Lung (tissue), 12 donors: ENCODE measurements around the gene OTOP3. TPM values are rescaled to one million over a fixed set of nuclear protein-coding genes. Genes with fewer than 3 reads are reported as not detected.

Experiments used
- ATAC-seq: fragments of 200-7000 bp; cut with Tn5 transposase; one replicate; pipeline ENCODE4 v1.9.1; 2020; ENCODE audit warnings: moderate number of reproducible peaks; ENCODE audit not compliant: insufficient read depth, low FRiP score
- DNase-seq, 3 donors: peaks; one replicate each; pipeline ENCODE4 v3.0.0-alpha.2; 2013 to 2017
- H3K27ac ChIP-seq, 2 donors: one replicate each; pipeline ENCODE4 v1.5.1; 2013; ENCODE audit warnings: mild to moderate bottlenecking in 2 of 2, moderate library complexity in 2 of 2, control low read depth in 1 of 2, inconsistent platforms in 1 of 2, low read depth in 1 of 2, low read length in 1 of 2
- H3K27me3 ChIP-seq, 3 donors: one replicate each; pipeline ENCODE4 v1.5.1; 2013; ENCODE audit warnings: low read length in 2 of 3; ENCODE audit not compliant: control insufficient read depth in 3 of 3, insufficient read depth in 3 of 3
- H3K36me3 ChIP-seq, 4 donors: one replicate each; pipeline ENCODE4 v1.5.1; 2013; ENCODE audit warnings: low read length in 4 of 4, mild to moderate bottlenecking in 1 of 4, moderate library complexity in 1 of 4; ENCODE audit not compliant: control insufficient read depth in 4 of 4, insufficient read depth in 4 of 4
- H3K4me1 ChIP-seq, 5 donors: one replicate each; pipeline ENCODE4 v1.5.1; 2013; ENCODE audit warnings: low read length in 5 of 5, mild to moderate bottlenecking in 2 of 5, moderate library complexity in 1 of 5; ENCODE audit not compliant: control insufficient read depth in 5 of 5, insufficient read depth in 5 of 5
- H3K4me3 ChIP-seq: one replicate; pipeline ENCODE4 v1.5.1; 2013; ENCODE audit warnings: mild to moderate bottlenecking, control low read depth, moderate library complexity
- H3K9ac ChIP-seq, 2 donors: one replicate each; pipeline ENCODE4 v1.5.1; 2013; ENCODE audit warnings: low read length in 2 of 2, control low read depth in 1 of 2; ENCODE audit not compliant: insufficient read depth in 1 of 2
- H3K9me3 ChIP-seq, 4 donors: one replicate each; pipeline ENCODE4 v1.5.1; 2013; ENCODE audit warnings: low read length in 3 of 4, mild to moderate bottlenecking in 1 of 4, moderate library complexity in 1 of 4; ENCODE audit not compliant: control insufficient read depth in 4 of 4, insufficient read depth in 3 of 4
- CTCF ChIP-seq: IDR thresholded peaks from 2 replicates; pipeline ENCODE4 v1.5.1; 2012; ENCODE audit warnings: mild to moderate bottlenecking; ENCODE audit errors: control extremely low read depth, extremely low read depth
- WGBS, 2 donors: extraction: QIAGEN DNeasy Blood & Tissue Kit; methylation state at CpG; one replicate each; pipeline ENCODE4 v1.1.7; 2013; 5-methylcytosine and 5-hydroxymethylcytosine counted together
- polyA plus RNA-seq, 2 donors: library from polyadenylated mRNA; stranded (reverse); fragments of 200-250 nt; gene quantifications; one replicate each; pipeline ENCODE4 v1.2.1, GENCODE V29; 2013
- total RNA-seq, 2 donors: library from RNA; depleted of rRNA in 1 of 2; stranded (reverse); fragments of >200 nt in 1 of 2; gene quantifications; one replicate each; pipeline ENCODE4 v1.2.1, GENCODE V29; 2014 to 2021
- donor health status: control.
- donor health status: control.
- donor health status: Bipolar disorder and iron deficiency.
- donor health status: healthy.
- donor health status: DM: yes; HTN: yes; CAD: no.

The OTOP3 gene
- total and polyA plus RNA-seq, 4 donors, result not detected

GRCh38 chr17:74930535-74931036 lies 5.1 kb upstream of the OTOP3 start:
- TF ChIP-seq CTCF, result no peak
- 91 to 93% methylated on average over 24 of the region's 24 CpGs for WGBS, 2 donors
- Histone ChIP-seq H3K36me3 (no peaks in the 10 kb centered on the region), H3K4me1 (peaks cover 0 to 2% (median 0%) of the 10 kb centered on the region in 5 donors), H3K9me3 (peaks cover 0 to 2% (median 0%) of the 10 kb centered on the region in 4 donors), H3K9ac (no peak overlapping the region), H3K27me3 (peaks cover 0 to 61% (median 36%) of the 10 kb centered on the region in 3 donors), H3K27ac (no peak overlapping the region), H3K4me3 (no peak overlapping the region)
- DNase-seq, result no peak
- no peak for ATAC-seq

- no peaks in the 10 kb centered on the region for H3K36me3 ChIP-seq
- no peak overlapping the region for H3K9ac ChIP-seq
- TF ChIP-seq CTCF, result no peak
- peaks cover 0 to 76% (median 27%) of the 10 kb centered on the region in 3 donors for H3K27me3 ChIP-seq
- DNase-seq (no peak), ATAC-seq (no peak)
- peaks cover 0 to 3% (median 0%) of the 10 kb centered on the region in 5 donors for H3K4me1 ChIP-seq
- no peak overlapping the region for H3K27ac ChIP-seq
- peaks cover 0 to 3% (median 0%) of the 10 kb centered on the region in 4 donors for H3K9me3 ChIP-seq
- no peak overlapping the region for H3K4me3 ChIP-seq
- WGBS, 2 donors, result 69 to 80% methylated on average over 3 of the region's 3 CpGs
Observed at GRCh38 chr17:74935048-74935447, 650 bp upstream of the OTOP3 start.

- Histone ChIP-seq H3K36me3 (no peaks in the 10 kb centered on the region), H3K9me3 (peaks cover 0 to 3% (median 0%) of the 10 kb centered on the region in 4 donors), H3K27ac (no peak overlapping the region), H3K9ac (no peak overlapping the region), H3K27me3 (peaks cover 0 to 72% (median 27%) of the 10 kb centered on the region in 3 donors), H3K4me1 (peaks cover 0 to 3% (median 0%) of the 10 kb centered on the region in 5 donors), H3K4me3 (no peak overlapping the region)
- no peak for TF ChIP-seq CTCF
- ATAC-seq (no peak), DNase-seq (no peak)
- WGBS, 2 donors, result 16 to 20% methylated on average over 11 to 12 of the region's 12 CpGs
Observed at GRCh38 chr17:74936470-74936799, 737 bp downstream of the OTOP3 start.
